HT1080 (cell line): Measurements from ENCODE around the gene SLC25A21. TPM values are rescaled to one million over a fixed set of nuclear protein-coding genes. Genes with fewer than 3 reads are reported as not detected.

ENCODE experiments used
- DNase-seq: peaks from one replicate; pipeline ENCODE4 v3.0.0-alpha.2; 2015; ENCODE audit warnings: low read depth
- total RNA-seq: library from RNA; depleted of rRNA; stranded (reverse); fragments of >200 nt; shearing (Covaris generic); gene quantifications from 2 replicates; pipeline ENCODE4 v1.2.3, GENCODE V29; 2014

Gene SLC25A21
- total RNA-seq, 1 experiment from 2014 or later, result 0.37 TPM

GRCh38 chr14:36666416-36667206 lies 505.8 kb downstream of the SLC25A21 start:
- DNase-seq, result no peak

GRCh38 chr14:36665887-36666415 lies 506.5 kb downstream of the SLC25A21 start:
- no peak for DNase-seq

- no peak for DNase-seq
These were observed 507.8 kb downstream of the SLC25A21 start for GRCh38 chr14:36664322-36665193.

- DNase-seq, result peak; percentile 18
These were observed 508.7 kb downstream of the SLC25A21 start for GRCh38 chr14:36663404-36664321.

- peak; percentile 56 for DNase-seq
These were observed 509.6 kb downstream of the SLC25A21 start for GRCh38 chr14:36662543-36663403.

GRCh38 chr14:36662258-36662542 lies 510.2 kb downstream of the SLC25A21 start:
- DNase-seq, result no peak

- peak; percentile 93 for DNase-seq
These were observed 510.7 kb downstream of the SLC25A21 start, which contains the start of gene PAX9 for GRCh38 chr14:36661506-36662257. Gene PAX9, plus strand, starts transcription at chr14:36661860. Its CDS starts 230 bp downstream, at chr14:36662090.

- DNase-seq, result no peak
These were observed 511.5 kb downstream of the SLC25A21 start for GRCh38 chr14:36660736-36661505.

- DNase-seq, result no peak
These were observed 512.3 kb downstream of the SLC25A21 start for GRCh38 chr14:36659822-36660735.

- no peak for DNase-seq
These were observed 513.2 kb downstream of the SLC25A21 start for GRCh38 chr14:36659010-36659821.

GRCh38 chr14:36658123-36659009 lies 514.0 kb downstream of the SLC25A21 start:
- no peak for DNase-seq

- DNase-seq, result no peak
These were observed 514.8 kb downstream of the SLC25A21 start for GRCh38 chr14:36657399-36658122.

- DNase-seq, result no peak
These were observed 515.6 kb downstream of the SLC25A21 start for GRCh38 chr14:36656687-36657398.
